Prostate gland (tissue), 2 donors: ENCODE measurements around the gene DNAL4. TPM values are rescaled to one million over a fixed set of nuclear protein-coding genes. Genes with fewer than 3 reads are reported as not detected.

ENCODE experiments used
- DNase-seq: peaks from one replicate; pipeline ENCODE4 v3.0.0-alpha.2; 2019; ENCODE audit warnings: low spot score
- H3K27ac ChIP-seq, 2 donors: fragments of 200-600 bp; sonication (generic); 2 replicates each; pipeline ENCODE4 v1.5.1; 2017 to 2019
- H3K27me3 ChIP-seq: fragments of 200-600 bp; sonication (generic); replicated peaks from 2 replicates; pipeline ENCODE4 v1.5.1; 2019; ENCODE audit not compliant: insufficient read depth
- H3K36me3 ChIP-seq, 2 donors: fragments of 200-600 bp; sonication (generic); 1 replicate in 1 of 2; 2 replicates in 1 of 2; pipeline versions ENCODE4 v1.5.1 to v1.8.1; 2017 to 2019
- H3K4me1 ChIP-seq: fragments of 200-600 bp; sonication (generic); replicated peaks from 2 replicates; pipeline ENCODE4 v1.5.1; 2019
- H3K4me3 ChIP-seq, 2 donors: fragments of 200-600 bp; sonication (generic); 2 replicates each; pipeline ENCODE4 v1.5.1; 2017 to 2019
- H3K9me3 ChIP-seq: fragments of 200-600 bp; sonication (generic); 2 replicates; pipeline ENCODE4 v1.5.1; 2017
- CTCF ChIP-seq, 4 experiments: fragments of 200-600 bp in 2 of 4; fragments of 450-650 bp in 2 of 4; sonication (generic) in 2 of 4; IDR thresholded peaks; 1 replicate in 3 of 4; 2 replicates in 1 of 4; pipeline ENCODE4 v1.5.1; 2016 to 2019; ENCODE audit warnings: antibody characterized with exemption in 4 of 4, mild to moderate bottlenecking in 2 of 4, moderate library complexity in 2 of 4
- POLR2A ChIP-seq: fragments of 450-650 bp; IDR thresholded peaks from one replicate; pipeline ENCODE4 v1.6.1; 2016; ENCODE audit warnings: antibody characterized with exemption, mild to moderate bottlenecking
- POLR2AphosphoS5 ChIP-seq: sonication (generic); formaldehyde crosslinking; IDR thresholded peaks from one replicate; pipeline ENCODE4 v1.6.1; 2017; ENCODE audit warnings: antibody characterized with exemption
- WGBS: methylation state at CpG from one replicate; pipeline ENCODE4 v1.1.5; 2018; 5-methylcytosine and 5-hydroxymethylcytosine counted together
- intact Hi-C: fragments of 100-400 bp; cut with DNase I; formaldehyde crosslinking; loops from one replicate; pipeline ENCODE4 v1.14.2; 2022
- total RNA-seq, 2 donors: library from RNA; depleted of rRNA; stranded (reverse); fragments of >200 nt; gene quantifications; one replicate each; pipeline ENCODE4 v1.1.0, GENCODE V29; 2016

Gene DNAL4
- total RNA-seq = 10 to 100 TPM; 36.9 to 41.8 TPM

DNA sequence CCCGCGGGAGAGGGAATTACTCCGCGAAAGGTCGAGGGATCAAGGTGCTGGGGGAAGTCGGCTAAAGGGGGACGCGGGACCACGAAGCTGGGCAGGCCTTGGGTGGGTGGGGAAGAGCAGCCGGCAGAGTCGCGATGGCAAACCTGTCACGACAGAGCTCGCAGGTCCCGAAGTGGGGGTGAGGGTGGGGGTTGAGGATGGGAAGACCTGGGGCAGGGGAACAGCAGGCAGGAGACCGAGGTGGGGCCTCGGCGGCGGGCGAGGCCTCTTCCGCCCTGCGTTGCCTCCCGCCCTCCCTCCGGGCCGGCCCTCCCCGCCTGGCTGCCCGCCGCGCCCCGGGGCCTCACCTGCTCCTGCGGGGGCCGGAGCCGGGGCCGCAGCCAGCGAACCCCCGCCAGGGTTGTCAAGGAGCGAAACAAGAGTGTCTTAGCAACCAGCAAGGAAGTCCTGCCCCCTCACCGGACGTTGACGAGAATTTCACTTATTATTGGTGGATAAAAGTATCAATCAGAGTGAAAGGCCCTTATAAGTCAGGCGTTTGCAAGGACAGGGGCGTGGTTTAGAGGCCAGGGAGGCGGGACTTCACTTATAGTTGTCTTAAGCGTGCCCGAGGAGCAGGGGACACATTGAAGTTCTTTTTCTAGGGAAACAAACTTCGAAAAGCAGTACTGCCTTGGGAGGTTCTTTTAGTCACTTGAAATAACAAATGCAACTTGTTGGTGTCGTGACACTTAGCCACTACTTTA is at the start of gene DNAL4:
Gene DNAL4 (minus strand): TSS at position 423 of the 746 bp plus-strand sequence. CDS start 11,412 bp downstream, outside the sequence.
- H3K36me3 ChIP-seq = no peaks in the 10 kb centered on the region
- no peaks in the 10 kb centered on the region for H3K27me3 ChIP-seq
- peak; percentile 49 for TF ChIP-seq POLR2A
- TF ChIP-seq CTCF (IDR thresholded peaks at IDR 0.05) = peak in 2 of 4 experiments; percentile 5 to 19
- TF ChIP-seq POLR2AphosphoS5 = peak; percentile 96
- intact Hi-C loops = loop anchor here (5.0 kb wide), 1 partner anchor 37 kb away; the partner anchor contains the start of gene SUN2
- H3K4me3 ChIP-seq = peak within 1 kb of the TSS; percentile 54 to 76
- DNase-seq = peak; percentile 96
- H3K27ac ChIP-seq = peak within 1 kb of the TSS; percentile 53 to 65
- H3K9me3 ChIP-seq = no peaks in the 10 kb centered on the region
- under 1% methylated on average over 44 of the region's 47 CpGs for WGBS
- H3K4me1 ChIP-seq = no peaks in the 10 kb centered on the region

DNA sequence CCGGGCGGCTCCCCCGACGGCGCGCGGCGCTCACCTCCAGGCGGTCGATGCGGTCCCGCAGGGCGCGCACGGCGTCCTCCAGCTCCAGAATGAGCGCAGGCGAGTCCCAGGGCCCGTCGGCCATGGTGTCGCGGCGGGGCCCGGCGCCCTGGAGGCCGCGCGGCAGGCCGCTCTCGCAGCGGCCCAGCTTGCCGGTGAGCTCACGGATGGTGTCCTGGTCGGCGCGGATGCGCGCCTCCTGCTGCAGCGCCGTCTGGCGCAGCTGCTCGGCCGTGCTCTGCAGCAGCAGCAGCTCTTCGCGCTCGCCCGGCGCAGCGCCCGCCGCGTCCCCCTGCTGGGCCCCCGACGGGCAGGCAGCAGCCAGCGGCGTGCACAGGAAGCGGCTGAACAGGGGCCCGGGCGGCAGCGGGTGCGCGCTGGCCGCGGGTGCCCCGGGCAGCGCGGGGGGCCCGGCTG is 49.3 kb upstream of the DNAL4 start:
- Histone ChIP-seq H3K36me3 (no peaks in the 10 kb centered on the region), H3K4me3 (peak overlapping the region; percentile 45 to 53), H3K27me3 (no peaks in the 10 kb centered on the region), H3K27ac (peak overlapping the region; percentile 44 to 60), H3K4me1 (peaks cover 6% of the 10 kb centered on the region), H3K9me3 (no peaks in the 10 kb centered on the region)
- DNase-seq = no peak
- TF ChIP-seq CTCF (IDR thresholded peaks at IDR 0.05) = peak in 2 of 4 experiments; percentile 28 to 53
- no peak for TF ChIP-seq POLR2AphosphoS5
- WGBS = 0% methylated on average over 22 of the region's 68 CpGs
- intact Hi-C loops = loop anchor here (5.0 kb wide), 1 partner anchor 76 kb away; no protein-coding TSS in a partner anchor

DNA sequence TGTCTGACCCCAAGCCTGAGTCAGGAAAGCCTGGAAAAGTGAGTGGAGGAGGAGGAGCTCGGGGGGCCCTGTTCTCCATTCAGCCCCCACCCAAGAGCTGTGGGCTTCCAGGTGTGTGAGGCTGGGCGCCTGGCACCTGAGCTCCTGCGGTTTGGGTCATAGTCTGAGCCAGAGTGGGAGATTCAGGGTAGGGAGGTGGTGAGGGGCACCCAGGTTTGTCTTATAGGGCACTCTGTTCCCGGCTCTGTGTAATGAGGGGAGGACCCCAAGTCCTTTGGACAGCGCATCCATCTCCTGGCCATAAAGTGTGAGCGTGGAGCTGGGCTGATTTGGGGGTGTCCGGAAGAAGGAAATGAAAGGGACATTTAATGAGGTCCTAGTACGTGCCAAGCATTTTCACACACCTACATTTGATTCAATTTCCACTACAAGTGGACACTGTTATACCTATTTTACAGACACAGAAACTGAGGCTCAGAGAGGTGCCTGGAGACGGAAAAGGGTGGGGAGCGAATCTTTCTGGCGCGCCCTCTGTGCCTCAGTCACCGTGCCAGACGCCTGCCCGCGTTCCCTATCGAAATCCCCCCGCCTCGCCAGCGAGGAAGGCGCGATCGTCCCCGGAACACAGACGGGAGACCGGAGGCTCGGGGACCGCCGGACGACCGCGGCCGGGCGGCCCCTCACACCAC is 48.7 kb upstream of the DNAL4 start:
- 16% methylated on average over 34 of the region's 34 CpGs for WGBS
- Histone ChIP-seq H3K27me3 (no peaks in the 10 kb centered on the region), H3K4me1 (peaks cover 6% of the 10 kb centered on the region), H3K36me3 (no peaks in the 10 kb centered on the region), H3K9me3 (no peaks in the 10 kb centered on the region), H3K27ac (peak overlapping the region; percentile 44 to 60), H3K4me3 (peak overlapping the region; percentile 45 to 53)
- TF ChIP-seq POLR2AphosphoS5 = no peak
- TF ChIP-seq POLR2A = no peak
- intact Hi-C loops = loop anchor here (5.0 kb wide), 1 partner anchor 75 kb away; no protein-coding TSS in a partner anchor
- DNase-seq = no peak

- 66% methylated on average over 5 of the region's 5 CpGs for WGBS
- intact Hi-C loops = loop anchor here (5.0 kb wide), 1 partner anchor 74 kb away; no protein-coding TSS in a partner anchor
- TF ChIP-seq POLR2A (no peak), POLR2AphosphoS5 (no peak), CTCF (IDR thresholded peaks at IDR 0.05) (no peak)
Measured at GRCh38 chr22:38841635-38842034, 47.7 kb upstream of the DNAL4 start.

GRCh38 chr22:38841211-38841610 is 47.3 kb upstream of the DNAL4 start:
- intact Hi-C loops = loop anchor here (5.0 kb wide), 1 partner anchor 74 kb away; no protein-coding TSS in a partner anchor
- H3K9me3 ChIP-seq = no peaks in the 10 kb centered on the region
- peaks cover 6% of the 10 kb centered on the region for H3K4me1 ChIP-seq
- DNase-seq = peak; percentile 36
- H3K36me3 ChIP-seq = no peaks in the 10 kb centered on the region
- H3K4me3 ChIP-seq = no peak overlapping the region
- no peak overlapping the region for H3K27ac ChIP-seq
- H3K27me3 ChIP-seq = no peaks in the 10 kb centered on the region
- TF ChIP-seq POLR2A = no peak
- no peak for TF ChIP-seq CTCF (IDR thresholded peaks at IDR 0.05)
- TF ChIP-seq POLR2AphosphoS5 = no peak
- 38% methylated on average over 7 of the region's 7 CpGs for WGBS

More at GRCh38 chr22:38841635-38842034, 47.7 kb upstream of the DNAL4 start:
- no peak for DNase-seq
- H3K27me3 ChIP-seq = no peaks in the 10 kb centered on the region
- no peak overlapping the region for H3K27ac ChIP-seq
- no peaks in the 10 kb centered on the region for H3K36me3 ChIP-seq
- H3K4me3 ChIP-seq = no peak overlapping the region
- peaks cover 6% of the 10 kb centered on the region for H3K4me1 ChIP-seq
- no peaks in the 10 kb centered on the region for H3K9me3 ChIP-seq
